DND-41 (cell line): ENCODE results near the gene PRKAR2A.

ENCODE experiments used
- ATAC-seq: fragments of 200-7000 bp; cut with Tn5 transposase; 3 replicates; pipeline ENCODE4 v1.9.1; 2021; ENCODE audit warnings: low read depth; ENCODE audit not compliant: insufficient read depth
- DNase-seq: peaks from one replicate; pipeline ENCODE4 v3.0.0-alpha.2; 2020
- H2AFZ ChIP-seq: 2 replicates; pipeline ENCODE4 v1.6.0; 2012; ENCODE audit warnings: low read depth, low read length
- H3K27ac ChIP-seq: 2 replicates; pipeline ENCODE4 v1.5.1; 2012; ENCODE audit warnings: low read length, inconsistent platforms
- H3K27me3 ChIP-seq: fragments of 200-600 bp; sonication (generic); 2 replicates; pipeline ENCODE4 v1.6.0; 2012; ENCODE audit warnings: low read length, mild to moderate bottlenecking, inconsistent platforms; ENCODE audit not compliant: insufficient read depth, poor library complexity
- H3K36me3 ChIP-seq: 2 replicates; pipeline ENCODE4 v1.5.1; 2012; ENCODE audit warnings: low read length, inconsistent platforms; ENCODE audit not compliant: insufficient read depth
- H3K4me1 ChIP-seq: 2 replicates; pipeline ENCODE4 v1.5.1; 2012; ENCODE audit warnings: mild to moderate bottlenecking, low read length; ENCODE audit not compliant: insufficient read depth
- H3K4me2 ChIP-seq: 2 replicates; pipeline ENCODE4 v1.6.0; 2012; ENCODE audit warnings: mild to moderate bottlenecking, moderate library complexity, low read length, inconsistent platforms; ENCODE audit not compliant: insufficient read depth
- H3K4me3 ChIP-seq, 2 experiments: fragments of 200-600 bp in 1 of 2; shearing (Covaris generic) in 1 of 2; 2 replicates each; pipeline ENCODE4 v1.5.1; 2012 to 2016; ENCODE audit warnings: inconsistent platforms in 2 of 2, low read length in 2 of 2, mild to moderate bottlenecking in 2 of 2, low read depth in 1 of 2, moderate library complexity in 1 of 2
- H3K79me2 ChIP-seq: 2 replicates; pipeline ENCODE4 v1.6.0; 2012; ENCODE audit warnings: low read length, inconsistent platforms; ENCODE audit not compliant: insufficient read depth
- H3K9ac ChIP-seq: 2 replicates; pipeline ENCODE4 v1.6.0; 2012; ENCODE audit warnings: low read depth, mild to moderate bottlenecking, inconsistent platforms, low read length, moderate library complexity
- H3K9me3 ChIP-seq: 2 replicates; pipeline ENCODE4 v1.5.1; 2012; ENCODE audit warnings: low read length, moderate library complexity, mild to moderate bottlenecking, inconsistent platforms; ENCODE audit not compliant: insufficient read depth, severe bottlenecking
- H4K20me1 ChIP-seq: 2 replicates; pipeline ENCODE4 v1.6.0; 2012; ENCODE audit warnings: low read length; ENCODE audit not compliant: insufficient read depth
- EZH2 ChIP-seq: IDR thresholded peaks from 3 replicates; pipeline ENCODE4 v1.6.1; 2012; ENCODE audit warnings: borderline replicate concordance, low read depth, mild to moderate bottlenecking, moderate library complexity, low read length, inconsistent platforms; ENCODE audit not compliant: severe bottlenecking
- TF ChIP-seq, protein P1 (sequence below): IDR thresholded peaks from 2 replicates; pipeline ENCODE4 v1.5.1; 2012; ENCODE audit warnings: borderline replicate concordance, low read length, moderate library complexity, mild to moderate bottlenecking; ENCODE audit not compliant: poor library complexity, severe bottlenecking; ENCODE audit errors: extremely low read depth

Gene PRKAR2A

DNA sequence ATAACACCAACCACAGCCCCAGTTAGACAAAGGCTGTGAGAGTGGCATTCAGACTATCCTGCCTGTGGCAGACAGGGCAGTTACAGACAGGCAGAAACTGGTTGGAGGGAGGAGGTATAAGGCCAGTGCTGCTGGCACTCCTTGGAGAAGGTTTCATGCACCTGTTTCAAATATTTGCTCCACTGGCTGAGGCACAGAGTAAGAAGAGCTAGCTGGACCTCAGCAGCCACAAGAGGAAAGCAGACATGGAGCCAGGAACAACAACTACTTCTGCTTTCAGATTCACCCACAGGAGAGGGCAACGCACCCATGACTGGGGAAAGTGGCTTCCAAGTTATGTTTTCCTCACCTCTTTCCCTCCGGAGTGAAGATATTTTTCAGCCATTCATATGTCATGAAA, 11.5 kb upstream of the PRKAR2A start:
- H3K9me3 ChIP-seq = no peaks in the 10 kb centered on the region
- H3K27me3 ChIP-seq = no peaks in the 10 kb centered on the region
- TF ChIP-seq, protein P1, sequence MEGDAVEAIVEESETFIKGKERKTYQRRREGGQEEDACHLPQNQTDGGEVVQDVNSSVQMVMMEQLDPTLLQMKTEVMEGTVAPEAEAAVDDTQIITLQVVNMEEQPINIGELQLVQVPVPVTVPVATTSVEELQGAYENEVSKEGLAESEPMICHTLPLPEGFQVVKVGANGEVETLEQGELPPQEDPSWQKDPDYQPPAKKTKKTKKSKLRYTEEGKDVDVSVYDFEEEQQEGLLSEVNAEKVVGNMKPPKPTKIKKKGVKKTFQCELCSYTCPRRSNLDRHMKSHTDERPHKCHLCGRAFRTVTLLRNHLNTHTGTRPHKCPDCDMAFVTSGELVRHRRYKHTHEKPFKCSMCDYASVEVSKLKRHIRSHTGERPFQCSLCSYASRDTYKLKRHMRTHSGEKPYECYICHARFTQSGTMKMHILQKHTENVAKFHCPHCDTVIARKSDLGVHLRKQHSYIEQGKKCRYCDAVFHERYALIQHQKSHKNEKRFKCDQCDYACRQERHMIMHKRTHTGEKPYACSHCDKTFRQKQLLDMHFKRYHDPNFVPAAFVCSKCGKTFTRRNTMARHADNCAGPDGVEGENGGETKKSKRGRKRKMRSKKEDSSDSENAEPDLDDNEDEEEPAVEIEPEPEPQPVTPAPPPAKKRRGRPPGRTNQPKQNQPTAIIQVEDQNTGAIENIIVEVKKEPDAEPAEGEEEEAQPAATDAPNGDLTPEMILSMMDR = no peak
- no peak for TF ChIP-seq EZH2
- no peaks in the 10 kb centered on the region for H3K4me1 ChIP-seq
- H3K4me2 ChIP-seq = no peak overlapping the region
- no peak for DNase-seq
- no peak overlapping the region for H2AFZ ChIP-seq
- peaks cover 27% of the 10 kb centered on the region; the same call in 1 of the 2 replicates for H3K36me3 ChIP-seq
- no peak overlapping the region for H3K4me3 ChIP-seq
- H4K20me1 ChIP-seq = no peaks in the 10 kb centered on the region
- H3K27ac ChIP-seq = no peak overlapping the region
- ATAC-seq = no peak
- no peaks in the 10 kb centered on the region for H3K79me2 ChIP-seq
- H3K9ac ChIP-seq = no peak overlapping the region

GRCh38 chr3:48858709-48859108, 11.0 kb upstream of the PRKAR2A start:
- Histone ChIP-seq H3K4me3 (no peak overlapping the region), H3K9ac (no peak overlapping the region), H3K27ac (no peak overlapping the region), H3K27me3 (no peaks in the 10 kb centered on the region), H4K20me1 (no peaks in the 10 kb centered on the region), H3K4me2 (no peak overlapping the region), H2AFZ (no peak overlapping the region), H3K9me3 (no peaks in the 10 kb centered on the region), H3K36me3 (peaks cover 27% of the 10 kb centered on the region; the same call in 1 of the 2 replicates), H3K4me1 (no peaks in the 10 kb centered on the region), H3K79me2 (no peaks in the 10 kb centered on the region)
- no peak for ATAC-seq
- no peak for DNase-seq
- TF ChIP-seq EZH2 = no peak
- TF ChIP-seq, protein P1 = no peak

GRCh38 chr3:48857641-48858040, 10.0 kb upstream of the PRKAR2A start:
- no peak for DNase-seq
- Histone ChIP-seq H2AFZ (no peak overlapping the region), H3K27me3 (no peaks in the 10 kb centered on the region), H3K4me2 (no peak overlapping the region), H4K20me1 (no peaks in the 10 kb centered on the region), H3K9me3 (no peaks in the 10 kb centered on the region), H3K27ac (no peak overlapping the region), H3K79me2 (no peaks in the 10 kb centered on the region), H3K4me3 (no peak overlapping the region), H3K9ac (no peak overlapping the region), H3K4me1 (no peaks in the 10 kb centered on the region), H3K36me3 (peaks cover 27% of the 10 kb centered on the region; the same call in 1 of the 2 replicates)
- ATAC-seq = no peak
- TF ChIP-seq, protein P1 = no peak
- no peak for TF ChIP-seq EZH2

DNA sequence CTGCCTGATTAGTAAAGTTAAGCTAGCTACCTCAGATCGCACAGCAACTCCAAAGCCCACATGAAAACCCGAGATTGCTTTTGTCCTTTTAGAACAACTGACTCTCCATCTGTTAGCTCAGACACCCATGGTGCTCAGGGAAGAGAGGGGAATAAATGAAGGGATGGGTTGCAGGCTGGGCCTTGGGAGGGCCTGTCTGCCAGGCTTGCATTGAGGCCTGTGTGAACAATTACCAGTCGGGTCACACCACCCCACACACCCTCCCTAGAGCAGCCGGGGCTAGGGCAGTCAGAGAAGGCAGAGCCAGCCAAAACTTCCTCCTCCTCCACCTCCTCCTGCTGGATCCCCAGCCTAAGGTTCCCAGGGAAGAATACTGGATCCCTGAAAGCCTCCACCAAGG, 8.8 kb upstream of the PRKAR2A start:
- no peak for ATAC-seq
- H4K20me1 ChIP-seq = no peaks in the 10 kb centered on the region
- H3K79me2 ChIP-seq = no peaks in the 10 kb centered on the region
- peak overlapping the region; percentile 36; the same call in 1 of the 2 replicates for H3K27ac ChIP-seq
- no peaks in the 10 kb centered on the region for H3K9me3 ChIP-seq
- peaks cover 22% of the 10 kb centered on the region; the same call in 1 of the 2 replicates for H3K36me3 ChIP-seq
- H3K4me2 ChIP-seq = no peak overlapping the region
- H2AFZ ChIP-seq = no peak overlapping the region
- TF ChIP-seq, protein P1 = no peak
- TF ChIP-seq EZH2 = no peak
- DNase-seq = no peak
- no peak overlapping the region for H3K4me3 ChIP-seq
- H3K4me1 ChIP-seq = no peaks in the 10 kb centered on the region
- no peak overlapping the region for H3K9ac ChIP-seq
- H3K27me3 ChIP-seq = no peaks in the 10 kb centered on the region
